H1 (cell line): ENCODE data around the gene OR10P1. TPM values are rescaled to one million over a fixed set of nuclear protein-coding genes. Genes with fewer than 3 reads are reported as not detected.

Experiments
- BRCA1 ChIP-seq: IDR thresholded peaks from 2 replicates; pipeline ENCODE4 v1.6.1; 2012; ENCODE audit warnings: low read depth, low read length, improper control_type of control experiment
- CBX5 ChIP-seq: fragments of 300-800, 300-1000 bp; sonication (generic); IDR thresholded peaks from 2 replicates; pipeline ENCODE4 v1.7.1; 2016; ENCODE audit warnings: antibody characterized with exemption, low read length, low read depth
- CEBPB ChIP-seq: IDR thresholded peaks from 2 replicates; pipeline ENCODE4 v1.6.1; 2012; ENCODE audit warnings: low read depth, low read length
- GTF2F1 ChIP-seq: IDR thresholded peaks from 2 replicates; pipeline ENCODE4 v1.6.1; 2012; ENCODE audit warnings: low read depth, low read length, improper control_type of control experiment, borderline replicate concordance
- KDM1A ChIP-seq: fragments of 200-600, 300-600 bp; sonication (generic); IDR thresholded peaks from 2 replicates; pipeline ENCODE4 v1.7.1; 2016; ENCODE audit warnings: mild to moderate bottlenecking, low read length, borderline replicate concordance
- NANOG ChIP-seq: IDR thresholded peaks from 2 replicates; pipeline ENCODE4 v1.6.1; 2011; ENCODE audit warnings: low read length, low read depth, mild to moderate bottlenecking, inconsistent platforms; ENCODE audit not compliant: insufficient read depth, poor library complexity, severe bottlenecking
- RFX5 ChIP-seq: IDR thresholded peaks from 2 replicates; pipeline ENCODE4 v1.6.1; 2011; ENCODE audit warnings: low read depth, low read length, improper control_type of control experiment, borderline replicate concordance
- SIRT6 ChIP-seq: IDR thresholded peaks from one replicate; pipeline ENCODE4 v1.7.1; 2012; ENCODE audit warnings: low read length, inconsistent platforms
- SP4 ChIP-seq: IDR thresholded peaks from 2 replicates; pipeline ENCODE4 v1.6.1; 2012; ENCODE audit warnings: low read length, inconsistent platforms
- polyA plus RNA-seq, 7 experiments: library from polyadenylated mRNA; depleted of rRNA in 3 of 7; stranded (reverse) in 5 of 7; unstranded in 2 of 7; fragments of >200 nt in 5 of 7; fragments of 200-250 nt in 2 of 7; gene quantifications; 1 replicate in 5 of 7; 2 replicates in 1 of 7; 4 replicates in 1 of 7; pipeline versions ENCODE4 v1.2.1 to v1.2.3, GENCODE V29; 2011 to 2013; ENCODE audit warnings: missing spikeins in 2 of 7, mixed read lengths in 2 of 7
- total RNA-seq: library from RNA; stranded (reverse); fragmentation: NEBNext Ultra II Directional; extraction: Animal tissue kit (Norgen Biotek cat#: 25700); gene quantifications from 2 replicates; pipeline ENCODE4 v1.2.1, GENCODE V29; 2021
- TF ChIP-seq, protein P1 (sequence below): fragments of 300-600 bp; sonication (generic); IDR thresholded peaks from 2 replicates; pipeline ENCODE4 v1.7.1; 2012; ENCODE audit warnings: low read length, moderate library complexity, mild to moderate bottlenecking, inconsistent platforms; ENCODE audit not compliant: insufficient replicate concordance

The OR10P1 gene
- total and polyA plus RNA-seq, 2 of the 8 experiments (the other 6 are each of a cell fraction or from before 2014, with no cell fraction given) = not detected

DNA sequence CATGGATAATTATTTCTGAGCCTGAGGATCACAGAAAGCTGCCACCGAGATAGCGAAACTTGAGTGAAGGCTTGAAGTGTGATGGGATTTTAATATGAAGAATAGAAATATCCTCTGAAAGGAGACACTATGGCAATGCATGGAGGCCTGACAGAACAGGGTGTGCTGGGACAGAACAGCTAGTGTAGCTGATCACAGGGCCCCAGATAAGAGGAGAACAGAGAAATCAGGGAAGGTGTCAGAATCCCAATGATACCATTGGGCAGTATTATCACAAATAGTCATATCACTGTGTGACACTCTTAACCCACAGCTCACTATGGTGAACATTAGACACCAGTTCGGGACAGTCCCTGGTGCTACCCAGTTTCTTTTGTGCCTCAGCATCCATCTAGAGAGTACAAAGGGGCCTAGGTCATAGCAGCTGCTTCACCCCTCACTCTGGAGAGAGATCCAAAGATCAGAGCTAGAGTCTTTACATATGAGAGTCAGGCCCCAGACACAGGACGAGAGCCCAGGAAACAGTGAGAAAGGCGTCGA lies 506 bp upstream of the OR10P1 start (continued):
- TF ChIP-seq, protein P1, sequence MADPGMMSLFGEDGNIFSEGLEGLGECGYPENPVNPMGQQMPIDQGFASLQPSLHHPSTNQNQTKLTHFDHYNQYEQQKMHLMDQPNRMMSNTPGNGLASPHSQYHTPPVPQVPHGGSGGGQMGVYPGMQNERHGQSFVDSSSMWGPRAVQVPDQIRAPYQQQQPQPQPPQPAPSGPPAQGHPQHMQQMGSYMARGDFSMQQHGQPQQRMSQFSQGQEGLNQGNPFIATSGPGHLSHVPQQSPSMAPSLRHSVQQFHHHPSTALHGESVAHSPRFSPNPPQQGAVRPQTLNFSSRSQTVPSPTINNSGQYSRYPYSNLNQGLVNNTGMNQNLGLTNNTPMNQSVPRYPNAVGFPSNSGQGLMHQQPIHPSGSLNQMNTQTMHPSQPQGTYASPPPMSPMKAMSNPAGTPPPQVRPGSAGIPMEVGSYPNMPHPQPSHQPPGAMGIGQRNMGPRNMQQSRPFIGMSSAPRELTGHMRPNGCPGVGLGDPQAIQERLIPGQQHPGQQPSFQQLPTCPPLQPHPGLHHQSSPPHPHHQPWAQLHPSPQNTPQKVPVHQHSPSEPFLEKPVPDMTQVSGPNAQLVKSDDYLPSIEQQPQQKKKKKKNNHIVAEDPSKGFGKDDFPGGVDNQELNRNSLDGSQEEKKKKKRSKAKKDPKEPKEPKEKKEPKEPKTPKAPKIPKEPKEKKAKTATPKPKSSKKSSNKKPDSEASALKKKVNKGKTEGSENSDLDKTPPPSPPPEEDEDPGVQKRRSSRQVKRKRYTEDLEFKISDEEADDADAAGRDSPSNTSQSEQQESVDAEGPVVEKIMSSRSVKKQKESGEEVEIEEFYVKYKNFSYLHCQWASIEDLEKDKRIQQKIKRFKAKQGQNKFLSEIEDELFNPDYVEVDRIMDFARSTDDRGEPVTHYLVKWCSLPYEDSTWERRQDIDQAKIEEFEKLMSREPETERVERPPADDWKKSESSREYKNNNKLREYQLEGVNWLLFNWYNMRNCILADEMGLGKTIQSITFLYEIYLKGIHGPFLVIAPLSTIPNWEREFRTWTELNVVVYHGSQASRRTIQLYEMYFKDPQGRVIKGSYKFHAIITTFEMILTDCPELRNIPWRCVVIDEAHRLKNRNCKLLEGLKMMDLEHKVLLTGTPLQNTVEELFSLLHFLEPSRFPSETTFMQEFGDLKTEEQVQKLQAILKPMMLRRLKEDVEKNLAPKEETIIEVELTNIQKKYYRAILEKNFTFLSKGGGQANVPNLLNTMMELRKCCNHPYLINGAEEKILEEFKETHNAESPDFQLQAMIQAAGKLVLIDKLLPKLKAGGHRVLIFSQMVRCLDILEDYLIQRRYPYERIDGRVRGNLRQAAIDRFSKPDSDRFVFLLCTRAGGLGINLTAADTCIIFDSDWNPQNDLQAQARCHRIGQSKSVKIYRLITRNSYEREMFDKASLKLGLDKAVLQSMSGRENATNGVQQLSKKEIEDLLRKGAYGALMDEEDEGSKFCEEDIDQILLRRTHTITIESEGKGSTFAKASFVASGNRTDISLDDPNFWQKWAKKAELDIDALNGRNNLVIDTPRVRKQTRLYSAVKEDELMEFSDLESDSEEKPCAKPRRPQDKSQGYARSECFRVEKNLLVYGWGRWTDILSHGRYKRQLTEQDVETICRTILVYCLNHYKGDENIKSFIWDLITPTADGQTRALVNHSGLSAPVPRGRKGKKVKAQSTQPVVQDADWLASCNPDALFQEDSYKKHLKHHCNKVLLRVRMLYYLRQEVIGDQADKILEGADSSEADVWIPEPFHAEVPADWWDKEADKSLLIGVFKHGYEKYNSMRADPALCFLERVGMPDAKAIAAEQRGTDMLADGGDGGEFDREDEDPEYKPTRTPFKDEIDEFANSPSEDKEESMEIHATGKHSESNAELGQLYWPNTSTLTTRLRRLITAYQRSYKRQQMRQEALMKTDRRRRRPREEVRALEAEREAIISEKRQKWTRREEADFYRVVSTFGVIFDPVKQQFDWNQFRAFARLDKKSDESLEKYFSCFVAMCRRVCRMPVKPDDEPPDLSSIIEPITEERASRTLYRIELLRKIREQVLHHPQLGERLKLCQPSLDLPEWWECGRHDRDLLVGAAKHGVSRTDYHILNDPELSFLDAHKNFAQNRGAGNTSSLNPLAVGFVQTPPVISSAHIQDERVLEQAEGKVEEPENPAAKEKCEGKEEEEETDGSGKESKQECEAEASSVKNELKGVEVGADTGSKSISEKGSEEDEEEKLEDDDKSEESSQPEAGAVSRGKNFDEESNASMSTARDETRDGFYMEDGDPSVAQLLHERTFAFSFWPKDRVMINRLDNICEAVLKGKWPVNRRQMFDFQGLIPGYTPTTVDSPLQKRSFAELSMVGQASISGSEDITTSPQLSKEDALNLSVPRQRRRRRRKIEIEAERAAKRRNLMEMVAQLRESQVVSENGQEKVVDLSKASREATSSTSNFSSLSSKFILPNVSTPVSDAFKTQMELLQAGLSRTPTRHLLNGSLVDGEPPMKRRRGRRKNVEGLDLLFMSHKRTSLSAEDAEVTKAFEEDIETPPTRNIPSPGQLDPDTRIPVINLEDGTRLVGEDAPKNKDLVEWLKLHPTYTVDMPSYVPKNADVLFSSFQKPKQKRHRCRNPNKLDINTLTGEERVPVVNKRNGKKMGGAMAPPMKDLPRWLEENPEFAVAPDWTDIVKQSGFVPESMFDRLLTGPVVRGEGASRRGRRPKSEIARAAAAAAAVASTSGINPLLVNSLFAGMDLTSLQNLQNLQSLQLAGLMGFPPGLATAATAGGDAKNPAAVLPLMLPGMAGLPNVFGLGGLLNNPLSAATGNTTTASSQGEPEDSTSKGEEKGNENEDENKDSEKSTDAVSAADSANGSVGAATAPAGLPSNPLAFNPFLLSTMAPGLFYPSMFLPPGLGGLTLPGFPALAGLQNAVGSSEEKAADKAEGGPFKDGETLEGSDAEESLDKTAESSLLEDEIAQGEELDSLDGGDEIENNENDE = no peak
- TF ChIP-seq CEBPB (no peak), BRCA1 (no peak), SIRT6 (no peak), RFX5 (no peak), KDM1A (no peak), CBX5 (no peak), GTF2F1 (no peak), NANOG (no peak), SP4 (no peak)
- TF ChIP-seq, all 59 proteins: peak for 0
